ENCODE measurements around the gene SRSF12.

SRSF12 gene

GRCh38 chr6:89118931-89119330 lies 1.1 kb upstream of the SRSF12 start:
- CTCF ChIA-PET = interaction anchor here (0.5 to 0.6 kb wide), 2 partner anchors 125 to 254 kb away, joined by 3 to 5 read pairs; no protein-coding TSS in a partner anchor
- POLR2A ChIA-PET = interaction anchor here (1.1 kb wide), 1 partner anchor 38 kb away, joined by 4 read pairs; the partner anchor contains the start of gene PNRC1
- no peak for TF ChIP-seq ARNT (IDR thresholded peaks at IDR 0.05)
- no peak for TF ChIP-seq SP1 (IDR thresholded peaks at IDR 0.05)
- TF ChIP-seq CTBP1 (IDR thresholded peaks at IDR 0.05; ENCODE audit: borderline replicate concordance) = no peak
- no peak for TF ChIP-seq NFRKB (IDR thresholded peaks at IDR 0.05)
- no peak for TF ChIP-seq FOXA1 (IDR thresholded peaks at IDR 0.05)
- no peak for TF ChIP-seq LEF1 (IDR thresholded peaks at IDR 0.05; ENCODE audit: borderline replicate concordance)
- no peak for TF ChIP-seq TARDBP (IDR thresholded peaks at IDR 0.05)
- no peak for TF ChIP-seq FOXK2 (IDR thresholded peaks at IDR 0.05)
- TF ChIP-seq SUZ12 (IDR thresholded peaks at IDR 0.05) = no peak
- TF ChIP-seq ELF4 (IDR thresholded peaks at IDR 0.05) = no peak
- TF ChIP-seq FOXM1 (IDR thresholded peaks at IDR 0.05; ENCODE audit: borderline replicate concordance) = no peak
- no peak for TF ChIP-seq L3MBTL2 (conservative IDR thresholded peaks at IDR 0.05)
- no peak for TF ChIP-seq ZNF384 (IDR thresholded peaks at IDR 0.05)
- no peak for TF ChIP-seq PKNOX1 (IDR thresholded peaks at IDR 0.05)
- TF ChIP-seq BHLHE40 (IDR thresholded peaks at IDR 0.05; ENCODE audit: borderline replicate concordance) = no peak
- TF ChIP-seq HDGF (IDR thresholded peaks at IDR 0.05; ENCODE audit: borderline replicate concordance) = no peak
- no peak for DNase-seq (ENCODE audit: extremely low spot score)

GRCh38 chr6:89116702-89117101 lies 1.2 kb downstream of the SRSF12 start:
- TF ChIP-seq BHLHE40 (IDR thresholded peaks at IDR 0.05; ENCODE audit: borderline replicate concordance) (no peak), ELF4 (IDR thresholded peaks at IDR 0.05) (no peak), ARNT (IDR thresholded peaks at IDR 0.05) (no peak), ZNF384 (IDR thresholded peaks at IDR 0.05) (no peak), L3MBTL2 (conservative IDR thresholded peaks at IDR 0.05) (no peak), FOXA1 (IDR thresholded peaks at IDR 0.05) (no peak), LEF1 (IDR thresholded peaks at IDR 0.05; ENCODE audit: borderline replicate concordance) (no peak), HDGF (IDR thresholded peaks at IDR 0.05; ENCODE audit: borderline replicate concordance) (no peak), NFRKB (IDR thresholded peaks at IDR 0.05) (no peak), FOXM1 (IDR thresholded peaks at IDR 0.05; ENCODE audit: borderline replicate concordance) (no peak), SP1 (IDR thresholded peaks at IDR 0.05) (no peak), TARDBP (IDR thresholded peaks at IDR 0.05) (no peak), PKNOX1 (IDR thresholded peaks at IDR 0.05) (no peak), SUZ12 (IDR thresholded peaks at IDR 0.05) (no peak), FOXK2 (IDR thresholded peaks at IDR 0.05) (no peak), CTBP1 (IDR thresholded peaks at IDR 0.05; ENCODE audit: borderline replicate concordance) (no peak)
- ChIA-PET CTCF (interaction anchor here (0.7 to 1.7 kb wide), 4 partner anchors 27 to 134 kb away, joined by 3 to 10 read pairs (median 4); partner anchors contain the start of gene PNRC1), POLR2A (interaction anchor here (1.9 to 2.6 kb wide), 2 partner anchors 34 to 37 kb away, joined by 11 to 20 read pairs; partner anchors contain the start of gene PNRC1)
- DNase-seq (ENCODE audit: extremely low spot score) = no peak

- ChIA-PET CTCF (interaction anchor here (0.6 kb wide), 1 partner anchor 135 kb away, joined by 3 read pairs; no protein-coding TSS in a partner anchor), POLR2A (interaction anchor here (0.9 to 1.6 kb wide), 2 partner anchors 29 to 31 kb away, joined by 3 to 4 read pairs; partner anchors contain the start of gene PNRC1)
Measured at GRCh38 chr6:89111933-89112332, 5.9 kb downstream of the SRSF12 start.

GRCh38 chr6:89110284-89110683 lies 7.6 kb downstream of the SRSF12 start:
- ChIA-PET CTCF (interaction anchor here (0.5 kb wide), 1 partner anchor 132 kb away, joined by 3 read pairs; no protein-coding TSS in a partner anchor), POLR2A (no interaction called here)

More at GRCh38 chr6:89111933-89112332, 5.9 kb downstream of the SRSF12 start:
- TF ChIP-seq SP1 (IDR thresholded peaks at IDR 0.05) = no peak
- no peak for TF ChIP-seq NFRKB (IDR thresholded peaks at IDR 0.05)
- TF ChIP-seq FOXM1 (IDR thresholded peaks at IDR 0.05; ENCODE audit: borderline replicate concordance) = no peak
- TF ChIP-seq CTBP1 (IDR thresholded peaks at IDR 0.05; ENCODE audit: borderline replicate concordance) = no peak
- TF ChIP-seq BHLHE40 (IDR thresholded peaks at IDR 0.05; ENCODE audit: borderline replicate concordance) = no peak
- TF ChIP-seq ZNF384 (IDR thresholded peaks at IDR 0.05) = no peak
- no peak for TF ChIP-seq PKNOX1 (IDR thresholded peaks at IDR 0.05)
- no peak for TF ChIP-seq FOXA1 (IDR thresholded peaks at IDR 0.05)
- no peak for TF ChIP-seq ARNT (IDR thresholded peaks at IDR 0.05)
- TF ChIP-seq L3MBTL2 (conservative IDR thresholded peaks at IDR 0.05) = no peak
- no peak for TF ChIP-seq HDGF (IDR thresholded peaks at IDR 0.05; ENCODE audit: borderline replicate concordance)
- no peak for TF ChIP-seq SUZ12 (IDR thresholded peaks at IDR 0.05)
- no peak for TF ChIP-seq ELF4 (IDR thresholded peaks at IDR 0.05)
- TF ChIP-seq TARDBP (IDR thresholded peaks at IDR 0.05) = no peak
- TF ChIP-seq LEF1 (IDR thresholded peaks at IDR 0.05; ENCODE audit: borderline replicate concordance) = no peak
- TF ChIP-seq FOXK2 (IDR thresholded peaks at IDR 0.05) = no peak
- no peak for DNase-seq (ENCODE audit: extremely low spot score)

More at GRCh38 chr6:89110284-89110683, 7.6 kb downstream of the SRSF12 start:
- no peak for TF ChIP-seq L3MBTL2 (conservative IDR thresholded peaks at IDR 0.05)
- TF ChIP-seq ELF4 (IDR thresholded peaks at IDR 0.05) = no peak
- TF ChIP-seq BHLHE40 (IDR thresholded peaks at IDR 0.05; ENCODE audit: borderline replicate concordance) = no peak
- TF ChIP-seq HDGF (IDR thresholded peaks at IDR 0.05; ENCODE audit: borderline replicate concordance) = no peak
- TF ChIP-seq SP1 (IDR thresholded peaks at IDR 0.05) = no peak
- TF ChIP-seq SUZ12 (IDR thresholded peaks at IDR 0.05) = no peak
- TF ChIP-seq FOXM1 (IDR thresholded peaks at IDR 0.05; ENCODE audit: borderline replicate concordance) = no peak
- no peak for TF ChIP-seq TARDBP (IDR thresholded peaks at IDR 0.05)
- TF ChIP-seq NFRKB (IDR thresholded peaks at IDR 0.05) = no peak
- no peak for TF ChIP-seq PKNOX1 (IDR thresholded peaks at IDR 0.05)
- TF ChIP-seq FOXA1 (IDR thresholded peaks at IDR 0.05) = no peak
- no peak for TF ChIP-seq CTBP1 (IDR thresholded peaks at IDR 0.05; ENCODE audit: borderline replicate concordance)
- TF ChIP-seq ARNT (IDR thresholded peaks at IDR 0.05) = no peak
- TF ChIP-seq FOXK2 (IDR thresholded peaks at IDR 0.05) = no peak
- no peak for DNase-seq (ENCODE audit: extremely low spot score)
